Activated gamma-delta T cell (primary cell): ENCODE data around the gene MAT2B.
"Not testable (repeated sequence)": the region's sequence is repeated elsewhere in the genome, so short reads cannot be mapped to it uniquely, and the experiment has no call there.

Experiments used
- DNase-seq: peaks from one replicate; lab custom pipeline; 2025; lab: John Stamatoyannopoulos, UW

Gene MAT2B

DNA sequence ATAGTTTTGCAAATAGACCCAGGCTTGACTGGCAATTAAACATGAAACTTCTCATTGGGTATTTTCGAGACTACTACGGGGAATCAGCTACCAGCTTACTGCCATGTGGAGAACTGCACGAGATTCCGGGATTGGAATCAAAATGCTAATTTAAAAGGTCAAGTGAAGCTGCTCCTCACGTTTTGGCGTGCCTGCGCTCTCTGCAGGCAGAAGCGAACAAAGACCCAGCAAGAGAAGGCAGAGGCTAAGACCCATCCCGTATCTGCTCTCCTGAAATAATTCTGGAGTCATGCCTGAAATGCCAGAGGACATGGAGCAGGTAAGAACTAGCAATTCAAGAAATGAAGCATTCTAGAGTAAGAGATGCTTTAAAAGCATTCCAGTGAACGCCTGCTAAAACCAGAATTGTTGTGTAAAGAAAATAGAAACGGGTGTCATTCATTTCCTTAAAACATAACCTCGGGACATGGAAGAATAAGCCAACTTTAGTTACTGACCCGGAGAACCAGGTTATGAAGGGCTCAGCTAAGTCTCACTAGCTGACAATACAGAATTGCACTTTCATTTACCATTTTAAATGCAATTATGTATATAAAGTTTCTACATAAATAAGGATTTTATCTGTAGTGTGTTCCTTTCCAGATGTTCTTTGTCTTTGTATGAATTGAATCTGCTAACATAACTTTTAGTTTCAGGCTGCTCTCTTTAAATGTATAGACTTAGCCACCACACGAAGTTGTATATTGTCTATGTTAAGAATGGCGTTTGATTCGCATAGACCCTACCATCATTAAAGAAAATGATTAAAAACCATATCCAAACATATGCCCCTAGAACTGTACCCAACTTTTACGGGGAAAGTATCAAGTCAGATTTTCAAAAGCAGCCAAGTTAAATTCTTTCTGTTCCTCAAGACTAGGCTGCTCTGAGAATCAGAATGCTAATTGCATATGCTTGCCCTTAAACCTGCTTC lies 2.0 kb upstream of the MAT2B start:
- DNase-seq: no peak

DNA sequence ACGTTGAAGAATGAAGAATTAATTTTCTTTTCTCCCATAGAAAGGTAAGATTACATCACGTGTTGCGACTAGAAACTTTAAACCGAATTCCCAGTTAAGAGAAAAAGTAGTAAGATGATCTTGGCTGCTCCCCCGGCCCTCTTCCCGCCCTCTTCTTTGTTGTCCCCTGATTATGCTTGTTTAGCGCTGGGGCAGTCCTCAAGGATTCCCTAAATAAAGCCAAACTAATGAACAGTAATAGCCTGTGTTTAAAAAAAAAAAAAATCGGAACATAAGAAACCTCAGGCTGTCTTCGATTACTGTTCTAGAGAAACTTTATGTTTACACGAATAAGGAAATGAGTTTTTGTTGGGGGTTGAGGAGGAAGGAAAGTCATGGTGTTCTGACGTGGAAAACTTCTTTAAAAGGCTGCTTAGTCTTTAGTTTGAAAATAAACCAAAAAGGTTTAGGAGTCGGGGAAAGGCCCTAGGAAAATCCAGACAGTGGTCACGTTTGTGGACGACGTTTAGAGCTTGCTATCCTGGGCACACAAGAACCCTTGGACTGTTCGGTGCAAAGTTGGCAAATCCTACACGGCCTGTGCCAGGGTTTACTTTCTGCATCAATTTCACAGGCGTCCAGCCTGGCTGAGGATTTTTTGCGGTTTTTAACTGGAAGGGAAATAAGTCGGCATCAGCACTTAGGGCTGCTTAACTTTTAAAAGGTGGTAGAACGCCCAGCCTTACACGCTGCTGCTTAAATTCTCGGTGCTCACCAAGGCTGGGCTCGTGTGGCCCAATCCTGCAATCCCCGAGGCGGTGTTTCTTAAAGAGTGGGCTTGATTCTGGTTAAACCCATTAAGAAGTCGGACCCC lies 1.1 kb upstream of the MAT2B start:
- no peak for DNase-seq

DNA sequence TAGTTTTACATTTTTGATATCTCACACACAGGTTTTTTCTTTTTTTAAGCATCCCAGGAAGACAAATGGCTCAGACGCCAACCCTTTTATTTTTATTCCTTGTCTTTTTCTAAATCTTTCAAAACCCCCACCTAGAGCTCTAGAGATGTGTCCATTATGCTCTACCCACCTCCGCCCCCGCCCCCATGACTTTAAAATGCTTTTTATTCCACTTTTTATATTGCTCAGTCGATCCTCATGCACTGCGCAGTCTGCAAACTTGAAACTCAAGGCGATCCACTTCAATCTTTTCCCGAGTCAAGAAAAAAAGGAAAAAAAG lies 411 bp upstream of the MAT2B start:
- DNase-seq: no peak

DNA sequence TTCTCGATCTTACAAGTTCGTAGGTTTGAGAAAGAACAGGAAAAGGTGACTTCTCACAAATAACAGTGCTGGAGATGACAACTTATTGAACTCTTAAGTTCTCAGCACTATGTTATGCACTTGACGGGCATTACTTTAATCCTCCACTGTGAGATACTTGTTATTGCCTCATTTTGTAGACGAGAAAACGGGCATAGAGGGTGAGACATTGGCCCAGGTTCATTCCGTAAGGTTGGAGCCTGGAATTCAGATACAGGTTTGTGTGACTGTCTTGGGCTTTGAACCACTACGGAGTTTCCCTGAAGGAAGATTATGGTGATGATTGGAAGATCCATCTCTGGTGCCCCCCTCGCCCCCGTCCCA lies 657 bp downstream of the MAT2B start:
- no peak for DNase-seq

DNA sequence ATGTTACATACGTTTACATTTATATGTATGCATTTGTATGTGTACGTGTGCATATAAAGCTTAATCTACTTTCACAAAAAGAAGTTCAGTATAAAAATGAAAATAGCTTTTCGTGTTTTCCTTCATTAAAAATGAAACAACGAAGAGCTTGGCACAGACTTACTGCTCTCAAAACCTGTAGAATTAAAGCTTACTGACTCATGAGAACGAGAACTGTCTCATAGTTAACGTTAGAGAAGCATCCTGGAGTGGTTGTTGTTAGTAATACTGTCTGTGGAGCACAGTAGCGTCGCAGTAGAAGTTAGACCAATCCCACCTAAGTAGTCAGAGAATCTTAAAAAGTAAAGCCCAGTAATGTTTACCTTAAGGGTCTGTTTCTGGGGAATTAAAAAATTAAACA lies 1.3 kb downstream of the MAT2B start:
- DNase-seq: no peak

DNA sequence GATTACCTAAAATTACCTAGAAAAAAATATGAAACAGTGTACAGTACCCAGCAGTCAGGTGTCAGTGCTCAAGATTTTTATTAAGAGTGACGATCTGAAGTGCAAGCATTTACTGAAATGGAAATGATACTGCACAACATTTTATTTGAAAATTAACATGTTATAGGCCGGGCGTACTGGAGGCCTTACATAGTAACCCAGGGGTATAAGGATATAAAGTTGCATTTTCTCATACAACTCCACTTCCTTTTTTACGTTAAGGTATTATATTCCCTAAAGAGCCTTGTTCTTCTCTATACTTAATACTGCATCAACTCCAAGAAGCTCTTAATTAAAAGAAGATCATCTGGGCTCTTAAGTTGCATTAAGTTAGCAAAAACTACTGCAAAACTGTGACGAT lies 3.3 kb downstream of the MAT2B start:
- DNase-seq: no peak

DNA sequence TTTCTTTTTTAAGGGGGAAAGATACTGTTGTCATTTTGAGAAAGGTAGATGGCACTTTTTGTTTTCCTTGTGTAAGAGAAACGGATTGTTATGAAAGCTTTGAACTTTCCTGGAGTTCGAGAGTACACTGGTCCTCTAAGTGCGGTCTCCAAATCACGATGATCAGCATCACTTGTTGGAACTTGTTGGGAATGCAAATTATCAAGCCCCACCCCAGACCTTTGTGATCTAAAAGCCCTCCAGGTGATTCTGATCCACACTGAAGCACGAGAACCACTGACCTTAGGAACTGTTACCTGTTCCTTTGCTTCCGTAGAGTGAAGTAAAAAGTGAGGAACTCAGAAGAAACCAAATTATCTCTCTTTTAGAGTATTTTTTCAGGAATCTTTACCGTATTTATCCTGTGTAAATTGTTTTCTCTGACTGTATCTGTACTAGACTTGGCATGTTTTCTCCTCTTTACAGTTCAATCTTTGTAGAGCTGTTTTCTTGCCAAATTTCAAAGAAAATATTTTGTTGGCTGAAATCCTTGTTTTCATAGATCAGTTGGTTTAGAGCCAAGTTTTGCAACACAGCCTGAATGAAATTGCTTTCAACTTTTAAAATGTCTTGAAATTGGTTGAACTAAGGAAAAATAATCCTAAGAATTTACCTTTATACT lies 4.0 kb downstream of the MAT2B start:
- DNase-seq: no peak

DNA sequence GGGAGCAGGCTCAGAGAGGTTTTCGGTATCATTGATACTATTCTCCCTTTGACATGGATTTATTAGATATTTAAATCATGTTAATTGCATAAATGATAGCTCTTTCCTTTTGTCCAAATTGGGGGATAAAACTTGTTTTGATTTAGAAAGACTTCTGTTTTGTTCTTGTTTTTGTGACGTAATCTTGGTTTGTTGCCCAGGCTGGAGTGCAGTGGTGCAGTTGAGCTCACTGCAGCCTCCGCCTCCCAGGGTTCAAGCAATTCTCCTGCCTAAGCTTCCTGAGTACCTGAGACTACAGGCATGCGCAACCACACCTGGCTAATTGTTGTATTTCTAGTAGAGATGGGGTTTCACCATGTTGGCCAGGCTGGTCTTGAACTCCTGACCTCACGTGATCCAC lies 7.1 kb downstream of the MAT2B start:
- no peak for DNase-seq

DNA sequence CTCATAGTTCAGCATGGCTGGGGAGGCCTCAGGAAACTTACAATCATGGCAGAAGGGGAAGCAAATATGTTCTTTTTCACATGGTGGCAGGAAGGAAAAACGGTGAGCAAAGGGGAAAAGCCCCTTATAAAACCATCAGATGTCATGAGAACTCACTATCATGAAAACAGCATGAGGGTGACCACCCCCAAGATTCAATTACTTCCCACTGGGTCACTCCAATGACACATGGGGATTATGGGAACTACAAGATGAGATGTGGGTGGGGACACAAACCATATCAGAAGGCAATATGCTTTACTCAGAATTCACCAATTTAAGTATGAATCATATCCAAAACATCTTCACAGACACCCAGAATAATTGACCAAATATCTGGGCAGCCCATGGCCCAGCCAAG lies 19.7 kb downstream of the MAT2B start:
- DNase-seq: no peak

DNA sequence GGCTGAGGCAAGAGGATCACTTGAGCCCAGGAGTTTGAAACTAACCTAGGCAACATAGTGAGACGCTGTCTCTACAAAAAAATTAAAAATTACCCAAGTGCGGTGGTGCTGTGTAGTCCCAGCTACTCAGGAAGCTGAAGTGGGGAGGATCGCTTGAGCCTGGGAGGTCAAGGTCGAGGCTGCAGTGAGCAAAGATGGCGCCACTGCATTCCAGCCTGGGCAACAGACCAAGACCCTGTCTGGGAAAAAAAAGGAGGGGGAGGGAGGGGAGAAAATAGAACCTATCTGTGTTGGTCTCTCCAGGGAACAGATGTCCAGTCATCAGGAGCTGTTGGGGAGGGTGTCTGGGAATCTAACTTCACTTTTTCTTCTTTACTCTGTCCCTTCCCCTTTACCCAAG lies 24.3 kb downstream of the MAT2B start:
- no peak for DNase-seq

DNA sequence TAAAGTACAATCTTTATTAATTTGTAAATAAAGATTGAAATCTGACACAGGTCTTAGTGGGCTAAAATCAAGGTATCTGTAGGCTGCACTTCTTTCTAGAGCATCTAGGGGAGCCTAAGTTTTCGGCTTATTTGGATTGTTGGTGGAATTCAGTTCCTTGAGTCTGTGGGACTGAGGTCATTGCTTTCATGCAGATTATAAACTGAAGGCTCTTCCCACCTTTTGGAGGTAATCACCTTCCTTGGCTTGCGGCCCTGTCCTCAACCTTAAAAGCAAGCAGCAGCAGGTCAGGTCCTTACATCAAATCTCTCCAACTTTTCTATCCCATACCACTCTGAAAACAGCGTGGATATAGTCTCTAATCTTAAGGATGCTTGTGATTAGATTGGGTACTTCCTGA lies 25.9 kb downstream of the MAT2B start:
- no peak for DNase-seq

DNA sequence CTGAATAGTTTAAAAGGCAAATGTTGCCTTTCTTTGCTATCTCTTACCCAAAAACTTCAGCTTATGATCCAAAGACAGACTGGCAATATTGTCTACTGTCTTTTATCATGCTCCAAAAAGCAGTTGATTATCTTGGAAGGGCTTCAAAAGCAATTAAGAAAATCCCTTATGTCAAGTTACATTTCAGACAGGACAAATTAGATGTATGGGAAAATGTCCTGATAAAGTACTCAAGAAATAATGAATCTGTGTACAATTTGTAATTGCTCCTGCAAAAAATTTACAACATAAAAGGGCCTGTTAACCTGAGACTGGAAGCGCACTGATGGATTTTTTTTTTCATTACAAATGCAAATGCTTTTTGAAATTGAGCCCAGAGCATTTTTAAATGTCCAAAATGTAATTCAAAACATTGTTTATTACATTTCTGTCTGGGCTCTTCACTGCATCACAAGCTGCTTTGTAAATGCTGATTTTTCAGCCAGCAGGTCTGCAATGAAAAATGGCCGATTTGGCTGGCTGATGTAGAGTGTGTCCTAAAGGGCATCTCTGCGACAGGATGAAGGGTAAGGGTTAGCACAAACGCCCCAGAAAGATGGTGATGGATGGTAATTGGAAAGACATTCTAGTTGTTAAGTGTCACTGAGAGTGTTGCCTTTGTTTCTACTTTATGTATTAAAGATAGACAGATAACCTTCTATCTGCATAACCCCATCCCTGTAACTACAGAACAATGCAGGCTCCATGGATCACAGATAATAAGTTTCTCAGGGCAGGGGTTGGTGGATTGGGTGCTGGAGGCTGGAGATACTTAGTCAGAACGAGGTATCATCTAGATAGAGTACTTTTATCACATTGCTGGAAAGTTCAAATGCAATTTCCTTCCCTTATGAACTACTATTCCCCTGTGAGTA lies 27.0 kb downstream of the MAT2B start:
- DNase-seq: no peak

DNA sequence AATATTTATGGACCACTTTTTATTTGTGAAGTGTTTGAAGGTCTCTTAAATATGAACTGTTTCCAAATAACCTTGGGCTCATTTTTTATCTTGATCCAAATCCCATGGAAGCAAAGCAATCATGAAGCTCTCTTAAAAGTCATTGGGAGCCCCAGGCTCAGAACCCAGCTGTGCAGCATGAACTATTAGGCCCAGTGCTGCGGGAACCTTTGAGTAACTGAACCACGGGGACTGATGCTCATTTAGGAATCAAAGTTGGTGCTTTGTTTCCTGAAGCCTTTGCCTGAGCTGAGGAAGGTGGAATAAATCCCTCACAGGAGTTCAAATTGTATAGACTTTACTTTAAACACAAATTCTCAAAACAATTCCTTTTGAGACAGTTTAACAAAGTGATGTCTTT lies 27.8 kb downstream of the MAT2B start:
- DNase-seq: no peak

DNA sequence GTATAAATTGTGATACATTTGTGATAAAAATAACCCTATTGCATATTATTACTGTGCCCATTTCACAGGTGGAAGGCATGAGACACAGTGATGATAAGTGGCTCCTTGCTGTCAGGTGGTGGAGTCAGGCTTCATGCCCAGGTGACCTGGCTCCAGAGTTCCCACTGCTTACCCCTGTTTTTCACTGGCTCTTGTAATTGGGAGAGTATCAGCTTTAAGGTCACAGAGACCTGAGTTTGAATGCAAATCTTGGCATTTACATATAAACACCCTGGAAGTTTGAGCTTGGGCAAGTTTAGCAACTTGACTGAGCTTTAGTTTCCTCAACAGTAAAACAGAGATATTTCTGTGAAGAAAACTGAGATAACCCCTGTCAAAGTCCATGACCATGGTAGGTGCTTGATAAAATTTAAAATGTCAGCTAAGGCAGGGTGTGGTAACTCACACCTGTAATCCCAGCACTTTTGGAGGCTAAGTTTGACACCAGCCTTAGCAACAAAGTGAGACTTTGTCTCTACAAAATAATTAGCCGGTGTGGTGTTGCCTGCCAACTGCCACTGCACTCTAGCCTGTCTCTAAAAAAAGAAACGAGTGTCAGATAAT lies 29.2 kb downstream of the MAT2B start:
- DNase-seq: no peak

DNA sequence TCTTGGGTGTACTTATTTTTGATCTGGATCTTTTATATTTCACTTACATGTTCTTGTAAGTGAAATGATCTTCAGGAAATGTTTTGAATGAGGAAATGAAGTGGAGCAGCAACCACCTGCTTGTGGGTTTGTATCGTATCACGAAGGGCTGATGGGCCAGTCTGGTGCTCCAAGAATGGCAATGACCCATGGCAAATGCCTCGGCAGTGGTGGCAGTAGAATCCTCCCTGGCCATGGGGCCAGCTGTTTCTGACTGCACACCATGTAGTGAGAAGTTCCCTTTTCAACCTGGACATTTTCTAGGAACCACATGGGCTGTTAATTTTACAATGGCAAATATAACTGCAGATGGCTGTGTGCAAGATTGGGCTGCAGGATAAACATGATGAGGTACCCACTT lies 29.9 kb downstream of the MAT2B start:
- no peak for DNase-seq

DNA sequence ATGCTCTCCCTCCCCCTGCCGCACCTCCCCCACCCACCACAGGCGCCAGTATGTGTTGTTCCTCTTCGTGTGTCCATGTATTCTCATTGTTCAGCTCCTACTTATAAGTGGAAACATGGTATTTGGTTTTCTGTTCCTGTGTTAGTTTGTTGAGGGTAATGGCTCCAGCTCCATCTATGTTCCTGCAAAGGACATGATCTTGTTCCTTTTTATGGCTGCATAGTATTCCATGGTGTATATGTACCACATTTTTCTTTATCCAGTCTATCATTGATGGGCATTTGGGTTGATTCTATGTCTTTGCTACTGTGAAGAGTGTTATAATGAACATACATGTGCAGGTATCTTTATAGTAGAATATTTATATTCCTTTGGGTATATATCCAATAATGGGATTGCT lies 31.0 kb downstream of the MAT2B start:
- not testable (repeated sequence) for DNase-seq

DNA sequence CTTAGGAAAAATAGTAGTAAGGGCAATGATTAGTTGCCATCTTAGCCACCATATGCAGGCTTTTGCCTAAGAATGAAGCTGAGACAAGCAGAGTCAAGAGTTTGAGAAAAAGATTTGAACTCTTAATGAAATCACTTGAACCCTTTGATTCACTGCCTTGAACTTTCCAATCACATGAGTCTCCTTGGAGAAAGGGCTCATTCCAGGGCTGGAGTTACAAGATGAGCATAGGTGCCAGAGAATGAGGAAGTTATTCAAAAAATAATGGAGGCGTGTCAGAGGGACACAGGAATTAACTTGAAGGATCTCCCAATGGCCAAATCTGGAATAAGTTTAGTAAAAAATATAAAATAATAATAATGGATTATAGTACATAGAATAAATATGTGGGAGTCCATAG lies 35.3 kb downstream of the MAT2B start:
- no peak for DNase-seq

DNA sequence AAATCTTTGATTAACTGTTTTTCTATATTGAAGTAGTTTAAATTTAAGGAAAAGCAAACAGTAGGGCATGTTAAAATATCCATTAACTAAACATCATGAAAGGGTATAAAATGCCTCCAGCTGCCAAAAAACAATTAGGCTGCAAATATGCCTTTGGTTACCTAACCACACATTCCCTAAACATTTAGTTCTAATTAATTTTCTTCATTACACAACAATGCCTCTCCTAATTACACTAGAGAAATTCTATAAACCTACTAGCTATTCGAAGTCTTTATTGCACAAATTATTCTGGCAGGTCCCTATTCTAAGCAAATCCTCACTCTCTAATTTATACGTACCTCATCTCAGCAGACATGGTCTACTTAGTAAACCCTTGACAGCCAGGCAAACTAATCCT lies 37.4 kb downstream of the MAT2B start:
- DNase-seq: no peak

DNA sequence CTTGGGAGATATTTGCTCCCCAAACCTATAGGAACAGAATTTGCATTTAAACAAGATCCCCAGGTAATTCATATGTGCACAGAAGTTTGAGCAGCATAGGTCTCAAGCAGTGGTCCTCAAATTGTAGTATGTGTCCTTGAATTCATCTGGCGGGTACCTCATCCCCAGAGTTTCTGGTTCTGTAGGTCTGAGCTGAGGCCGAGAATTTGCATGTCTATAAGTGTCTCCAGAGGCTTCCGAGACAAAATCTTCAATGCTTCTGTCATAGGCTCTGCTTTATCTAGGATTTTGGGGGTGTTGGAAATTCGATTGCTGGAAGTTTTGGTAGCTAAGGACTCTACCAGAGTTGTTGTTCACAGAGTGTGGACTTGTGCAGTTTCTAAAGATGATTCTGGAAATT lies 38.6 kb downstream of the MAT2B start:
- no peak for DNase-seq

DNA sequence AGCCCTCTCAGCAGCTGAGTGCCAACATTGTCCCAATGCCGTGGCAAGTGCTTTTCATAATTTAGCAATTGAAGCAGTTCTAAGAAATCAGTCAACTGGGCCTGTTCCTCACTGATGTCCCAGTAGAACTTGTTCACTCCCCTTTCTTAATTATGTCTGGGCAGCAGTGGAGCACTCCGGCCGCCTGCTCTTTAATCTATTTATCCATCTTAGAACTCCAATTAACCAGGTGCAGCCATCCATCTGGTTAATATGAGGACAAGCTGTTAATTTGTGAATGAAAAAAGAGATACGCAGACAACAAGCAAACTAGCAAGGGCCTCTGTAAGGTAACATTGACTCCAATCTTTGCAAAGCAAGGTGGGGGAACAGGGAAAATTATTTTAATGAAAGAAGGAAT lies 39.4 kb downstream of the MAT2B start:
- DNase-seq: no peak

DNA sequence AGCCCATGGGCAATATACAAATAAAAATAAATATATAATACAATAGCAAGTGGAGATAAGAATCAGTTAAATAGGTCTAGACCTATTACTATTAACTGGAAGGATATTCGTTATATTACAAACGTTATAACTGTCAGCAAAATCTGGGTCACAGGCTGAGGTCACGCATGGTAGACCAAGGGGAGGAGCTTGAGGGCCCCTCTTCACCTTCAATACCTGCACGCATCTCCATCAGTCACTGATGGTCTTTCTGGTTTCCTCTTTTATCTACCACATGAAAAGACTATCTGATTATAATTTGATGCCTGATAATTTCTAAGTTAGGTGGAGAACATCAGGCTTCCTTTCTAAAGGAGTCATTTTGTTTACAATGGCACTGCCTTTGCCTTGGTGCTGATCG lies 43.2 kb downstream of the MAT2B start:
- DNase-seq: no peak
